ENCODE results near the gene HYAL1.
A peak's percentile ranks its signal among the peaks of the same experiment; 100 is the strongest.

The HYAL1 gene

GRCh38 chr3:50269460-50269859, 33.9 kb downstream of the HYAL1 start:
- in situ Hi-C loops (cut with MboI; ENCODE audit: low pct_unique_long_range_greater_than_20kb, low sequenced_read_pairs, unreplicated experiment), result no loop called here
- TF ChIP-seq CTCF (IDR thresholded peaks at IDR 0.05; ENCODE audit: extremely low read depth, insufficient read depth, missing control alignments), result no peak
- DNase-seq (ENCODE audit: low spot score), result no peak

- in situ Hi-C loops (cut with MboI; ENCODE audit: low pct_unique_long_range_greater_than_20kb, low sequenced_read_pairs, unreplicated experiment), result no loop called here
- DNase-seq (ENCODE audit: low spot score), result no peak
- TF ChIP-seq CTCF (IDR thresholded peaks at IDR 0.05; ENCODE audit: extremely low read depth, insufficient read depth, missing control alignments), result no peak
These were observed 34.5 kb downstream of the HYAL1 start, which contains the start of gene SEMA3B for GRCh38 chr3:50268703-50269451. TSS of gene SEMA3B (plus strand) at chr3:50269147. CDS start at chr3:50269241, 94 bp downstream.

- in situ Hi-C loops (cut with MboI; ENCODE audit: low pct_unique_long_range_greater_than_20kb, low sequenced_read_pairs, unreplicated experiment), result no loop called here
- no peak for TF ChIP-seq CTCF (IDR thresholded peaks at IDR 0.05; ENCODE audit: extremely low read depth, insufficient read depth, missing control alignments)
- peak; percentile 32 for DNase-seq (ENCODE audit: low spot score)
These were observed 35.1 kb downstream of the HYAL1 start for GRCh38 chr3:50268276-50268675.

- no peak for DNase-seq (ENCODE audit: low spot score)
- in situ Hi-C loops (cut with MboI; ENCODE audit: low pct_unique_long_range_greater_than_20kb, low sequenced_read_pairs, unreplicated experiment), result no loop called here
These were observed 36.0 kb downstream of the HYAL1 start for GRCh38 chr3:50267280-50267913.

GRCh38 chr3:50266836-50267235, 36.5 kb downstream of the HYAL1 start:
- TF ChIP-seq CTCF (IDR thresholded peaks at IDR 0.05; ENCODE audit: extremely low read depth, insufficient read depth, missing control alignments), result no peak
- DNase-seq (ENCODE audit: low spot score), result no peak
- in situ Hi-C loops (cut with MboI; ENCODE audit: low pct_unique_long_range_greater_than_20kb, low sequenced_read_pairs, unreplicated experiment), result no loop called here

More at GRCh38 chr3:50267280-50267913, 36.0 kb downstream of the HYAL1 start:
- no peak for TF ChIP-seq CTCF (IDR thresholded peaks at IDR 0.05; ENCODE audit: extremely low read depth, insufficient read depth, missing control alignments)

GRCh38 chr3:50266017-50266416, 37.4 kb downstream of the HYAL1 start:
- in situ Hi-C loops (cut with MboI; ENCODE audit: low pct_unique_long_range_greater_than_20kb, low sequenced_read_pairs, unreplicated experiment), result no loop called here
- no peak for DNase-seq (ENCODE audit: low spot score)
- no peak for TF ChIP-seq CTCF (IDR thresholded peaks at IDR 0.05; ENCODE audit: extremely low read depth, insufficient read depth, missing control alignments)
